ENCODE results near the gene PDE4DIP. TPM values are rescaled to one million over a fixed set of nuclear protein-coding genes. Genes with fewer than 3 reads are reported as not detected.
"Not testable (repeated sequence)": the region's sequence is repeated elsewhere in the genome, so short reads cannot be mapped to it uniquely, and the experiment has no call there.

The PDE4DIP gene
- total and polyA plus RNA-seq, 3 experiments from 2014 or later: 18.1 to 30.4 (median 29.1) TPM

GRCh38 chr1:148860049-148860448, 15.8 kb downstream of the PDE4DIP start:
- H3K27me3 Mint-ChIP-seq; H3K4me3 Mint-ChIP-seq; H3K27ac Mint-ChIP-seq; H3K9me3 ChIP-seq (ENCODE audit: low read length); POLR2A ChIA-PET; H3K9me3 Mint-ChIP-seq; DNase-seq; H3K36me3 ChIP-seq (ENCODE audit: insufficient read depth, low read length); H3K4me1 Mint-ChIP-seq; H3K27ac ChIP-seq (ENCODE audit: low read depth, low read length); CTCF ChIA-PET; H3K27me3 ChIP-seq (ENCODE audit: insufficient read depth, low read length, poor library complexity, severe bottlenecking); H3K4me3 ChIP-seq (ENCODE audit: low read length); H3K36me3 Mint-ChIP-seq; H3K4me1 ChIP-seq (ENCODE audit: insufficient read depth, low read length): not testable (repeated sequence)

GRCh38 chr1:148860579-148861259, 16.5 kb downstream of the PDE4DIP start:
- H3K4me1 Mint-ChIP-seq: not testable (repeated sequence)

GRCh38 chr1:148862590-148862989, 18.4 kb downstream of the PDE4DIP start:
- H3K9me3 Mint-ChIP-seq; H3K9me3 ChIP-seq (ENCODE audit: low read length); CTCF ChIA-PET; H3K4me3 Mint-ChIP-seq; H3K27me3 Mint-ChIP-seq; H3K36me3 Mint-ChIP-seq; H3K27me3 ChIP-seq (ENCODE audit: insufficient read depth, low read length, poor library complexity, severe bottlenecking); H3K36me3 ChIP-seq (ENCODE audit: insufficient read depth, low read length); H3K4me3 ChIP-seq (ENCODE audit: low read length); H3K4me1 Mint-ChIP-seq; POLR2A ChIA-PET; H3K27ac ChIP-seq (ENCODE audit: low read depth, low read length); H3K27ac Mint-ChIP-seq; DNase-seq; H3K4me1 ChIP-seq (ENCODE audit: insufficient read depth, low read length): not testable (repeated sequence)

More at GRCh38 chr1:148860579-148861259, 16.5 kb downstream of the PDE4DIP start:
- H3K27me3 Mint-ChIP-seq; H3K36me3 Mint-ChIP-seq; H3K27ac ChIP-seq (ENCODE audit: low read depth, low read length); H3K4me3 ChIP-seq (ENCODE audit: low read length); DNase-seq; H3K9me3 Mint-ChIP-seq; CTCF ChIA-PET; POLR2A ChIA-PET; H3K27me3 ChIP-seq (ENCODE audit: insufficient read depth, low read length, poor library complexity, severe bottlenecking); H3K4me1 ChIP-seq (ENCODE audit: insufficient read depth, low read length); H3K9me3 ChIP-seq (ENCODE audit: low read length); H3K4me3 Mint-ChIP-seq; H3K27ac Mint-ChIP-seq; H3K36me3 ChIP-seq (ENCODE audit: insufficient read depth, low read length): not testable (repeated sequence)

GRCh38 chr1:148868924-148869633, 24.9 kb downstream of the PDE4DIP start:
- CTCF ChIA-PET; H3K36me3 Mint-ChIP-seq; H3K9me3 Mint-ChIP-seq; H3K4me1 Mint-ChIP-seq; H3K4me3 ChIP-seq (ENCODE audit: low read length); H3K9me3 ChIP-seq (ENCODE audit: low read length); H3K4me1 ChIP-seq (ENCODE audit: insufficient read depth, low read length); DNase-seq; H3K27me3 Mint-ChIP-seq; H3K27ac Mint-ChIP-seq; POLR2A ChIA-PET; H3K27ac ChIP-seq (ENCODE audit: low read depth, low read length); H3K4me3 Mint-ChIP-seq; H3K36me3 ChIP-seq (ENCODE audit: insufficient read depth, low read length); H3K27me3 ChIP-seq (ENCODE audit: insufficient read depth, low read length, poor library complexity, severe bottlenecking): not testable (repeated sequence)

GRCh38 chr1:148869634-148869961, 25.4 kb downstream of the PDE4DIP start:
- H3K27ac Mint-ChIP-seq; DNase-seq; CTCF ChIA-PET; H3K27me3 Mint-ChIP-seq; H3K27me3 ChIP-seq (ENCODE audit: insufficient read depth, low read length, poor library complexity, severe bottlenecking); H3K9me3 Mint-ChIP-seq; H3K9me3 ChIP-seq (ENCODE audit: low read length); H3K36me3 Mint-ChIP-seq; POLR2A ChIA-PET; H3K4me3 ChIP-seq (ENCODE audit: low read length); H3K4me1 ChIP-seq (ENCODE audit: insufficient read depth, low read length); H3K27ac ChIP-seq (ENCODE audit: low read depth, low read length); H3K4me1 Mint-ChIP-seq; H3K36me3 ChIP-seq (ENCODE audit: insufficient read depth, low read length); H3K4me3 Mint-ChIP-seq: not testable (repeated sequence)

GRCh38 chr1:148874408-148875388, 30.5 kb downstream of the PDE4DIP start:
- CTCF ChIA-PET, H3K27ac Mint-ChIP-seq: not testable (repeated sequence)

GRCh38 chr1:148879812-148880416, 35.7 kb downstream of the PDE4DIP start:
- H3K4me3 Mint-ChIP-seq; H3K27ac Mint-ChIP-seq; H3K36me3 Mint-ChIP-seq; H3K4me1 Mint-ChIP-seq; H3K36me3 ChIP-seq (ENCODE audit: insufficient read depth, low read length); H3K9me3 Mint-ChIP-seq; H3K9me3 ChIP-seq (ENCODE audit: low read length); H3K27ac ChIP-seq (ENCODE audit: low read depth, low read length); CTCF ChIA-PET; POLR2A ChIA-PET; H3K4me3 ChIP-seq (ENCODE audit: low read length); H3K27me3 Mint-ChIP-seq; H3K4me1 ChIP-seq (ENCODE audit: insufficient read depth, low read length); DNase-seq; H3K27me3 ChIP-seq (ENCODE audit: insufficient read depth, low read length, poor library complexity, severe bottlenecking): not testable (repeated sequence)

More at GRCh38 chr1:148874408-148875388, 30.5 kb downstream of the PDE4DIP start:
- H3K4me3 ChIP-seq (ENCODE audit: low read length); POLR2A ChIA-PET; H3K27me3 Mint-ChIP-seq; H3K9me3 Mint-ChIP-seq; H3K4me1 Mint-ChIP-seq; DNase-seq; H3K9me3 ChIP-seq (ENCODE audit: low read length); H3K27ac ChIP-seq (ENCODE audit: low read depth, low read length); H3K4me3 Mint-ChIP-seq; H3K4me1 ChIP-seq (ENCODE audit: insufficient read depth, low read length); H3K27me3 ChIP-seq (ENCODE audit: insufficient read depth, low read length, poor library complexity, severe bottlenecking); H3K36me3 Mint-ChIP-seq; H3K36me3 ChIP-seq (ENCODE audit: insufficient read depth, low read length): not testable (repeated sequence)

- H3K9me3 ChIP-seq (ENCODE audit: low read length); H3K27me3 ChIP-seq (ENCODE audit: insufficient read depth, low read length, poor library complexity, severe bottlenecking); H3K36me3 Mint-ChIP-seq; H3K9me3 Mint-ChIP-seq; H3K4me3 ChIP-seq (ENCODE audit: low read length); H3K4me1 ChIP-seq (ENCODE audit: insufficient read depth, low read length); POLR2A ChIA-PET; H3K27me3 Mint-ChIP-seq; H3K27ac ChIP-seq (ENCODE audit: low read depth, low read length); H3K36me3 ChIP-seq (ENCODE audit: insufficient read depth, low read length); H3K4me3 Mint-ChIP-seq; H3K4me1 Mint-ChIP-seq; DNase-seq; H3K27ac Mint-ChIP-seq; CTCF ChIA-PET: not testable (repeated sequence)
Measured at GRCh38 chr1:148881261-148881660, 37.0 kb downstream of the PDE4DIP start.
